Stimulated activated CD4-positive, alpha-beta T cell treated with anti-CD3 and anti-CD28 coated beads, Interleukin-1b, Interleukin-23, amount 100 ng/mL, for 4 hours (primary cell): ENCODE data around the gene SAT2.
"Not testable (repeated sequence)": the region's sequence is repeated elsewhere in the genome, so short reads cannot be mapped to it uniquely, and the experiment has no call there.

Experiments
- DNase-seq, 2 donors: peaks; one replicate each; pipeline ENCODE4 v3.0.0-alpha.2; 2020; ENCODE audit warnings: low read depth in 2 of 2

The SAT2 gene

DNA sequence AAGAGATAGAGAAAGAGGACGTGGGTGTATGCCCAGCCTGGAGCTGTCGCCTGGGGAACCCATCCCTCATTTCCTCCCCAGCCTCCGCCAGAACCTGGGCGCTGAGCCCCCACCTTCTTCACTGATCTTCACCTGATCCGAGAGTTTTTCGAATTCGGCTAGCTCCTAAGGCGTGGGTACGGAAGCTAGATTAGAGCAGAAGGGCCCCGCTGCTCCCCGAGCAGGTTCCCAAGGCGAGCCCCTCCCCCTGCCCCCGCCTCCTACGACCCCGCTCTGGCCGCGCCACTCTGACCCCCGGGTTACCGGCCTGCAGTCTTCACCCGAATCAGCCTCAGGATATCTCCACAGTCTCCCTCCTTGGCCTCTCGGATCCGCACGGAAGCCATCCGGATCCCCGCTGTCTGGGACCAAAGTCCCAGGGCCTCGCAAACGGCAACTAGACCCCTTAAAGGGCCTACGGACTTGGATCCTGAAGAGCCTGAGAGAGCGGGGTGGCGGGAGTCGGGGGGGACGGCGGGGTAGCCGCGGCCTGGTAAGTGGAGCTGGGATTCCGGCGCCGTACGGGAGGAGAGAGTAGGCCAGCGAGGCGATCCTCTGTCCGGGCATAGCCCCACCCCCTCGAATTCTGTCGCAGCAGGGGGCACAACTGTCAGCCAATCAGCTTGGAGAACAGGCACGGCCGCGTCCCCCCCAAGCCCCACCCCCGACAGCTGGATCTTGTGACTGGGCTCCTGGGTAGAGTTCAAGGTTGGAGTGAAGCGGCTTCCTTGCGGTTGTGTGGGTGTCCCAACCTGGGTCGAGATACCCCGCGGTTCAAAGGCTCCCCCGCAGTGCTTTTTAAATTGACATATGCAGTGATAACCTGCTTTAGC is at the start of gene SAT2:
SAT2 (minus strand) TSS at position 572 of the 872 bp plus-strand sequence; CDS start at position 386, 186 bp downstream.
- peak; percentile 74 to 78 for DNase-seq

DNA sequence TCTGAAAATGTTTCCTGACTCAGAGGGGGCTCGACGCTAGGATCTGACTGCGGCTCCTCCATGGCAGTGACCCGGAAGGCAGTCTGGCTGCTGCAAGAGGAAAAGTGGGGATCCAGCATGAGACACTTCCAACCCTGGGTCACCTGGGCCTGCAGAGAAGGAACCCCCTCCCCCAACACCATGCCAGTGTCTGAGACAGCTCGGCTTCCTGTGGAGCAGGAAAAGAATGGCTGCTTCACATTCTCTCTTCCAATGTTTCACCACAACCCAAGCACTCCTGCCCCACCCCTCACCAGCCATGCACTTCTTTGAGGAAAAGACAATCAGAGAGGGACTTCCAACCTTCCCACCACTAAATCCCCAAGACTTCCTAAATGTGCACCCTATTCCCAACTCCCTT is 48.9 kb upstream of the SAT2 start:
- no peak for DNase-seq

DNA sequence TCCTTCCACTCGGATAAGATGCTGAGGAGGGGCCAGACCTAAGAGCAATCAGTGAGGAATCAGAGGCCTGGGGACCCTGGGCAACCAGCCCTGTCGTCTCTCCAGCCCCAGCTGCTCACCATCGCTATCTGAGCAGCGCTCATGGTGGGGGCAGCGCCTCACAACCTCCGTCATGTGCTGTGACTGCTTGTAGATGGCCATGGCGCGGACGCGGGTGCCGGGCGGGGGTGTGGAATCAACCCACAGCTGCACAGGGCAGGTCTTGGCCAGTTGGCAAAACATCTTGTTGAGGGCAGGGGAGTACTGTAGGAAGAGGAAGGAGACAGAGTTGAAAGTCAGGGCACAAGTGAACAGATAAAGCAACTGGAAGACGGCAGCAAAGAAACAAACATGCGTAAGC is 47.3 kb upstream of the SAT2 start:
- DNase-seq = no peak

DNA sequence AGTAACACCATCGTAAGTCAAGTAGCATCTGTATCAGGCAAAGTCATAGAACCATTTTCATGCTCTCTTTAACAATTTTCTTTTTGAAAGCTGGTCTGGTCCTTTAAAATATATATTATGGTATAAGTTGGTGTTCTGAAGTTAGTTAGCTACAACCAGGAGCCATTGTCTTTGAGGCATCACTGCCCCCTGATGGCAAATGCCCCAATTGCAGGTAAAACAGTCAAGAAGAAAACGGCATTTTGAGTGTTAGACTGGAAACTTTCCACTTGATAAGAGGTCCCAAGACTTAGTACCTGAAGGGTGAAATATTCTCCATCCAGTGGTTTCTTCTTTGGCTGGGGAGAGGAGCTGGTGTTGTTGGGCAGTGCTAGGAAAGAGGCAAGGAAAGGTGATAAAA is 45.6 kb upstream of the SAT2 start:
- DNase-seq = peak in 1 of 2 donors; percentile 21

DNA sequence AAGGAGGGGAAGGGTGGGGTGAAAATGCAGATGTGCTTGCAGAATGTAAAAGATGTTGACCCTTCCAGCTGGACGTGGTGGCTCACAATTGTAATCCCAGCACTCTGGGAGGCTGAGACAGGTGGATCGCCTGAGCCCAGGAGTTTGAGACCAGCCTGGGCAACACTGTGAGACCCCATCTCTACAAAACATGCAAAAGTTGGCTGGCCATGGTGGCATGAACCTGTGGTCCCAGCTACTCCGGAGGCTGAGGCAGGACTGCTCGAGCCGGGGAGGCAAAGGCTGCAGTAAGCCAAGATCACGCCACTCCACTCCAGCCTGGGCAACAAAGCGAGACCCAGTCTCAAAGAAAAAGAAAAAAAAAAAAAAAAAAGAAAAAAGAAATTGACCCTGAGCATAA is 40.9 kb upstream of the SAT2 start:
- DNase-seq = no peak

DNA sequence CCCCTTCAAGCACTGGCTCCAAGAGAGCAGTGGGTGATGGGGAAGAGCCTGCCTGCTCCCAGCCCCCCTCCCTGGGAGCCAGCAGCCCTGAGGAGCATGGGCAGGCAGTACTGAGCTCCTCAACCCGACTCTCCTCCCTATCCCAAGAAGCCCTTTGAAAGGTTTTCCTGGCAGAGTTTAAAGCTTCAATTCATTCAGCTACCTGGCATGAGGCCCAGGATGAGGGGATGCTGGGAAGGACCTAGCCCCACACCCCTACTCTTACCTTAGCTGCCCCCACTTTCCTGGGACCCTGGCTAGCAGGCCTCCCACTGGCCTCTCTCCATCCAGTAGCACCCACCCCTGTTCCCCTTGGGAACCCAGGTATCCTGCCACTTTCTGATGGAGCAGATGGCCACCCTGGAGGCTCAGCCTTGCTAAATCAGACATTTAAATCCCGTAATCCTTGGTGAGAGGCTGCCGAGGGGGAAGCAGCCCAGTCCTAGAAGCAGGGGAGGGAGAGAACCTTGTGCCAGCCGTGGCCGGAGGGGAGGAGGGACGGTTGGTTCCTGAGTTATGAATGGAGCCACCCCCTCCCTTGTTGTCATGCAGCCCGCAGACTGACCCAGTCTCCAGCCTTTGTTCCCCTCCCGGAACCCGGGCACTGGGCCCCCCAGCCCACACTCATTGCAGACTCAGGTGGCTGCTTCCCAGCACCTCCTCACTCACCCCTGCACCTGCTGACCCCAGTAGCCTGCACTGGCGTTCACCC is 40.2 kb upstream of the SAT2 start:
- DNase-seq = no peak

DNA sequence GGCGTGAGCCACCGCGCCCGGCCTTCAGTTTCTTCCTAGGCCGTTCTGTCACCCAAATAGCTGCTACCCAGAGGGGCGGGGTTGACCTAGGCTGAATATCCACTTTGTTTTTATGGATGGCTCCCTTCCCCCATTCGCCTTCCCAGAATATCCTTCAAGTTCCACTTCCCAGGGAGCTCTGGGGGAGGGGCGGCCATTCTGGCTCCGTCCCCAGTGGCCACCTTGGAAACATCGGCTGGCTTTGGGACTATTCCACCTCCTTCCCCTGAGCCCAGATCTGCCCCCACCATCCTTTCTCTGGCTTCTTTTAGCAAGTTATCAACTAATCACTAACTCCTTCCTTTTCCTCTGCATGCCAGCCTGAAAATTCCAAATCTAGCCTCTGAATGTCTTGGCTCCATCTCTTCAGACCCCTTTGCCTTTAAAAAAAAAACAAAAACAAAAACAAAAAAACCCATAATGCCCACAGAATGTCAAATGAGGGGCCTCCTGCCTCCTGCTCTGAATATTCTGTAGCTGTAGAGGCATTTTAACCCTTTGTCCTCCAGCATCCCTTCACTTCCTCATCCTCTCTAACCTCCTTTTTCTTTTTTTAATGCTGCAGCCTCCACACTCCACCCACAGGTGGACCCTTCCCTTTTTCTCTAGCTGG is 29.5 kb upstream of the SAT2 start:
- DNase-seq = no peak

DNA sequence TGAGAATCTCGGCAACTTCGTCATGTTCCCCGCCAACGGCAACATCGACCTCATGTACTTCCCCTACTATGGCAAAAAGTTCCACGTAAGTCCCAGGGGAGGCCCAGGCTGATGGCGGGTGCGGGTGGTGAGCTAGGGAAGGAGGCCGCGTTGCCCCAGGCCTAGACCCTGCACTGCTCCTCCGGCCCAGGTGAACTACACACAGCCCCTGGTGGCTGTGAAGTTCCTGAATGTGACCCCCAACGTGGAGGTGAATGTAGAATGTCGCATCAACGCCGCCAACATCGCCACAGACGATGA is 27.9 kb upstream of the SAT2 start:
- no peak for DNase-seq

DNA sequence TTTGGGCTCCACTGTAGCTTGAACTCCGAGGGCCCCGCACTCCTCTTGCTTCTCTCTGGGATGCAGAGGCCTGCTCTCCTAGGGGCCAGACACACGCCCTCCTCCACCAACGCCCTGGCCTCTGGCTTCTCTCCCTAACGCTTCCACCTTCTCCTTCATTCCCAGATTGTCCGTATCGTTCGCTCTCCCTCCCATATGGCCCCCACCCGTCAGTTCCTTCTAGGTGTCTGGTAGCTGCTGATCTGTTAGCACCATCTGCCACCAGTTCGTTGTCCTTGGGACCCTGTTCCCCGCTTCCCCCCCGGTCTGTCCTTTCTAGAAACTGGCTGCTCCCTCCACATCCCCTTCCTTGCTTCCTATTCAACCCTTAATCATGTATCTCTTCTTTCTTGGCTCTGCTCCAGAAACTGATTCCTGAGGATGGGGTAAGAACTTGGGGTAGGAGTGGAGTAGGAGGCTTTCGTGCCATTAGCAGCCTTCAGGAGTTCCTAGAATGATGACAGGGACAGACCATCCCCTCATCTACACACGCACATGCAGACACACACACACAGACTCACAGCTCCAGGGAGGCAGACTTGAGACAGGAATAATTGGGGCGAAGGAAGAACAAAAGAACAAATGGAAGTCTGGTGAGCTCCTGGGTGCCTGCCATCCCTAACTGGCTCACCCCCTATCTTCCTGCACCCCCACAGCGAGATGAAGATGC is 27.4 kb upstream of the SAT2 start:
- DNase-seq = no peak

DNA sequence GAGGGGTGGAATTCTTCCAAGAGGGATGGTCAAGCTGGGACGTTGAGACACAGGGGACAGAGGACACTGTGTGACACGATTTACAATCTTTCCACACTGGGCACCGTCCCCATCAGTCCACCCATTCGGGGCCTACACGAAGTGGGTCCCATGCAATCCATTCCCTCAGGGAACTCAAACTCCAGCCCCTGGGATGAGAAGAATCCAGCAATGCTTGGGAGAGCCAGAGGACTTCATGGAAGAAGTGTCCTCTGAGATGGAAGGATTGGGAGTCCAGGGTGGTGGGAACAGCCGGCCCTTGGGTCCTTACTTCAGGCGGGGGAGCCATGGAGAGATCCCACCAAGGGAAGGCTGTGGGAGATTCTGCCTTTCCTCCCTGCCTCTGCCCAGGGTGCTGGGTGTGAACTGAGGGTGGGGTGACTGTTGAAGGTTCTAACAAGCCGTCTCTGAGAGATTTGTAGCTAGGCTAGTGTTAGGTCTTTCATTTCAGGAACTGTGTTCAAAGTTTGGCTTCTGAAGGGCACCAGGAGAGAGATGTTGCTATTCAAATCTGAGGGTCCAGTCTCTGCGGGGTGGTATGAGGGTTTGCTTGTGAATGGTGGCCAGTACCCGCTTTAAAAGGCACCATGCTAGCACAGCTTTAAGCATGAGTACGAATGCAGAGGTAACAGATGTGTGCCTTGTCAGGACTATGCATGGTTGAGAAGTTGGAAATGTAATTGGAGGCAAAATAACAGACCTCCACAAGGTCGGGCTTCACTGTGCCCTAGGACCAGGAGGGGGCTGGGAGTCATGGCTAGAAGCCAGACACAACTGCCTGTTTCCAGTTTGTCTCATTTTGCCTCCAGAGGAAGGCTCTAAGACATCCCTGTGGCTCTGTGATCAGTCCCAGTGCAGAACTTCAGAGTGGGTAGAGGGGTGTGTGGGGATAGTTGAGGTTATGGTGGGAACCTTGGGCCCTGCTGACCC is 25.1 kb upstream of the SAT2 start:
- DNase-seq = no peak

DNA sequence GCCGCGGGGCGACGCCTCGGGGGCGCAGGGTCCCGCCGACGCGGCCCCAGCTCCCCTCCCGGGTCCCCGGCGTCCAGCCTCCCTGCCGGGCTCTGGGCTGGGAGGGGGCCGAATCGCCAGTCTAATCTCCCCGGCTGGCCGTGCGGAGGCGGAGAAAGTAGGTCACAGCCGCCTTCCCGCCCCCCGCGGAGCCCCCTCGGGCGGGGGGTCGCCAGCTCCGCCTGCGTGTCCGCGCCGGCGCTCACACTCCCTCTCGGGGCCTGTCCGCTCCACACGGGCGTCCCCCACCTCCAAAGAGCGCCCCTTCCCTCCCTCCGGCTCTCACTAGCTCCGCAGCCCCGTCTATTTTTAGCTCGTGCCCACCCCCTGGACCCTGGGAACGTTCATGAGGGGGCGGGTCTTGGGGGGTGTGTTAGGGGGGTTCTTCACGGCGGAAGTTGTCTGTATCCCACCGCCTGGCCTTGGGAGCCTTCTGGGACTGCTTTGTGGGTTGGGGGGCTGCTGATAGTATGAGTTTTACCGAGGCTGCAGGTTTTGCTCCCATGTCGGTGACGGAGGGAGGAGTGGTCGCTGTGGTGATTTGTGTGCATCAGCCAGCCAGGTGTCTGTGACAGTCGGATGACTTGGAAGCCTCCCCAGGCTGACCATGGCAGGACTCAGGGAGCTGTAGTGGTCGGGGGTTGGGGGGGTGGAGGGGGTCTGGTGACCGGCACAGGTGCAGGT is 24.2 kb upstream of the SAT2 start:
- DNase-seq = no peak

DNA sequence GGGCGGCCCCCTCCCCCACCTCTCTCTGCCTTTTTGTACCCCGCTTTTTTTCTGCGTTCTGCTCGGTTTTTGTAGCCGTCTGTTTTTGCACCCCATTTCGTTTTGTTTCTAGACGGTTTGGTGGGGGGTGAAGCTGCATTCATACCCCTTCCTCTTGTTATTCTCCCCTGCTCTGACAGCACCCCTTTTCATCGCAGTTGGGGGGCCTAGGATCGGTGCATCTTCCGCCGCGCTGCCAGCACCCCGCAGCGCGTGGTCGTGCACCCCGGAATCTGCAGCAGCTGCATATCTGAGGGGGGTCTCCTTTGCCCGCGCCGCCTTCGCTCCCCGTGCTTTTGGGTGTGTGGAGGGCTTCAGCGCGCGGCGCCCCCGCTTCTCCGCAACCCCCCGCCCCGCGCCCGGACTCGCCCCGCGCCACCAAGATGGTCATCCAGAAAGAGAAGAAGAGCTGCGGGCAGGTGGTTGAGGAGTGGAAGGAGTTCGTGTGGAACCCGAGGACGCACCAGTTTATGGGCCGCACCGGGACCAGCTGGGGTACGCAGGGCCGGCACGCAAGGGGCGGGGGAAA is 23.6 kb upstream of the SAT2 start:
- DNase-seq = no peak

DNA sequence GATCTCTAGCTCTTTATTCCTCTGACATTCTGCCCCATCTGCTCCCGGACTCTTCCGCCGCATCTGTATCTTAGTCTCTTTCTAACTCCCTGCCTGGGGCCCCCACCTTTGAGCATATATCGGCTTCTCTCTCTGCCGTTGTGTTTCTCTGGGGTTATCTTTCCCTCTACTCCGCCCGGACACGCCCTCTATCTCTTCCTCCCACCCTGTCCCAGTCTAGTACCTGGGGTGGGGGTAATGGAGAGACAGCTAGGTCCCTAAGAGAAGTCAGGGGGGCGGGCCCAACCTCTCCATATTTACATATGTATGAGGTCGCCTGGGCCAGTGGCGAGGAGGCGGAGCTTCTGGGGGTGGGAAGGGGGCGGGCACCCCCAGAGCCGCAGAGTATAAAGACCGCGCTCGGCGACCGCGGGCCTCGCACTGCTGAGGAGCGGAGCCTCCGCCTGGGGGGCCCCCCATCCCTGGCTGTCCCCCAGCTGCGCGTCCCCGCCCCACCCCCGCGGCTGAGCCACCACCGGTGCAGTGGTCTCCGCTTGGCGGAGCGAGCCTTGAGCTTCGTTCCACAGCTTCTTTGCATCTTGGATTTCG is 23.0 kb upstream of the SAT2 start, which contains the start of gene ATP1B2:
ATP1B2 (plus strand) TSS at position 418 of the 588 bp plus-strand sequence. CDS start 593 bp downstream, outside the sequence.
- peak; percentile 63 to 71 for DNase-seq

DNA sequence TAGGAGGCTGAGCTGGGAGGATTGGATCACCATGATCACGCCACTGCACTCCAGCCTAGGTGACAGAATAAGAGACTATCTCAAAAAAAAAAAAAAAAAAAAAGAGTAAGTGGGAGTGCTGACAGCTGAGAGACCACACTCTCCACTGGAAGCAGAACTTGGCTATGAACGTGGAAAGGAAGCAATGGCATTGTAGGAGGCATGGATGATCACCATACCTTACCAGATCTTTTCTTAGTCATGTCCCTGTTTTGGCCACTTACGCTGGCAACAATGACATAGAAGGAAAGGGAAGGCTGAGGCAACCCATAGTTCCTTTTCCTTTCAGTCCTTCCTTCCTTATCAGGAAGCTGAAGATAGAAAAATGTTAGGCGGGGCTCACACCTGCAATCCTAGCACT is 19.4 kb upstream of the SAT2 start:
- no peak for DNase-seq

DNA sequence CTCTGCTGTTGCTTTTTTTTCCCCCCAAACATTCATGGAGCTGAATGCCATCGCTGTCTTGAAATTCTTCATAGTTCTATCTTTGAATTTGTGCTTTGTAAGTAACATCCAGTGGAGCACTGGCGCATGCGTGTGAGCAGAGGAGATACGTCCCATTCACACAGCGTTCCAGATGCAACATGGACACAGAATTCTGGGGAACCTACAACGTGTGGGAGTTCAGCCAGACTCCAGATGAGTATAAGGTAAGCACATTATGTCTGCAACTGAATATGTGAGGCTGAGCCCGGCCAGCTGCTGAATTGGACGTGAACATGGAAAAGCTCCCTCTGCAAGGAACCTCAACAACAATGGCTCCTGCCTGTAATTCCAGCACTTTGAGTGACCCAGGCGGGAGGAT is 18.8 kb upstream of the SAT2 start:
- no peak for DNase-seq

DNA sequence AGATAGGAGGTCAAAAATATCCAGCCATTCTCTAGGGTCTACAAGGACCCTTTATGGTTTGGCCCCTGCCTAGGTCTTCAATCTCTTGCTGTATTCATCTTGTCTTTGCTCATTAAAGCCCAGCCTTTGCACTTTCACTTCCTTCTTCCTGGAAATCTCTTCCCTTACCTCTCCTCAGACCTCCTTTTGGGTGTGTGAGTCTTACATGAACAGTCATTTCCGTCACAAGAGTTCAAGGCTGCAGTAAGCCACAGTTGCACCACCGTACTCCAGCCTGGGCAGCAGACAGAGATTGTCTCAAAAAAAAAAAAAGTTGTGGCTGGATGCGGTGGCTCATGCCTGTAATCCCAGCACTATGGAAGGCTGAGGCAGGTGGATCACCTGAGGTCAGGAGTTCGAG is 17.2 kb upstream of the SAT2 start:
- no peak for DNase-seq

DNA sequence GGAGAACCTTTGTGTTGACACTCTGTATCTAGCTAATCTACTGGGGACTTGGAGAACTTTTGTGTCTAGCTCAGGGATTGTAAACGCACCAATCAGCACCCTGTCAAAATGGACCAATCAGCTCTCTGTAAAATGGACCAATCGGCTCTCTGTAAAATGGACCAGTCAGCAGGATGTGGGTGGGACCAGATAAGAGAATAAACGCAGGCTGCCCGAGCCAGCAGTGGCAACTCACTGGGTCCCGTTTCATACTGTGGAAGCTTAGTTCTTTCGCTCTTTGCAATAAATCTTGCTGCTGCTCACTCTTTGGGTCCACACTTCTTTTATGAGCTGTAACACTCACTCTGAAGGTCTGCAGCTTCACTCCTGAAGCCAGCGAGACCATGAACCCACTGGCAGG is 14.0 kb upstream of the SAT2 start:
- DNase-seq = not testable (repeated sequence)

DNA sequence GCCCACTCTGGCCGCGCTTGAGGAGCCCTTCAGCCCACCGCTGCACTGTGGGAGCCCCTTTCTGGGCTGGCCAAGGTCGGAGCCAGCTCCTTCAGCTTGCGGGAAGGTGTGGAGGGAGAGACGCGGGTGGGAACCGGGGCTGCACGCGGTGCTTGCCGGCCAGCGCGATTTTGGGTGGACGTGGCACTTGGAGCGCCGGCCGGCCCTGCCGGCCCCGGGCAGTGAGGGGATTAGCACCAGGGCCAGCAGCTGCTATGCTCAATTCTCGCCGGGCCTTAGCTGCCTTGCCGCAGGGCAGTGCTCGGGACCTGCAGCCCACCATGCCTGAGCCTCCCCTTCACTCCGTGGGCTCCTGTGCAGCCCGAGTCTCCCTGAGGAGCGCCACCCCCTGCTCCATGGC is 13.2 kb upstream of the SAT2 start:
- DNase-seq = no peak

DNA sequence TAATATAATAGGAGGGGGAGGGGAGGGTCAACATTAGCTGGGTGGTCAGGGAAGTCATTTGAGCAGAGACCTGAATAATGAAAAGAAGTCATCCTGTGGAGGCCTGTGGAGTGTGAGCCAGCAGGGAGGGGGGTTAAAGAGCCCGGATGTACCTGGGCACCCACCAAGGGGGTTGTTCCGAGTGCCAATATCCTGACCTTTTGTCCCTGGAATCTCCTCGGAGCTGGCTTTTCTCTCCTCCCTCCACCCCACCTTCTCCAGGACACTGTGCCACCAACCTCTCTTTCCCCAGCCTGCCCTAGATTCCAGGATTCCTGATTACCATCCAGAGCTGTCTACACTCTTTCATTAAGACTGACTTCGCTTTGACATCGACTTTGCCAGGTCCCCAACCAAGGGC is 8.5 kb upstream of the SAT2 start:
- DNase-seq = no peak
